ENCODE measurements around the gene ETNK2. TPM values are rescaled to one million over a fixed set of nuclear protein-coding genes. Genes with fewer than 3 reads are reported as not detected.

ETNK2 gene
- total RNA-seq, 3 donors from 2014 or later, result 13.8 to 66.1 (median 16.8) TPM

DNA sequence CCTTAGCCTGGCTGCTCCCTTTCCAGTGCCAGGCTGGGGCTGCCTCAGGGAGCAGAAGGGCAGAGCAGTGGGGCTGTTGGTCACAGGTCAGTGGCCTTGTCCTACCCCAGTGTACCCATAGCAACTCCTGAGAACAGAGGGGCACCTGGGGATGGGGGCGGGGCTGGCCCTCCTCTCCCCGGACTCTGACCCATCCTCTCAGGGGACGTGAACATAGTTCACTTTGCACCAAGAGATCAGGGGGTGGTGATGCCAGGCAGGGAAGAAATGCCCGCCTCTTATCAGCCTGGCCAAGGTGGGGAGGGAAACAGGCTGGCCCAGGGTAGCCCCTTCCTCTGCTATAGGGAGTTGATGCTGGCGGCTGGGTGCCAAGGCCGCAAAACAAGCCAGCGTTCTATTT lies 4.9 kb downstream of the ETNK2 start:
- H3K27me3 ChIP-seq, result no peaks in the 10 kb centered on the region
- H3K36me3 ChIP-seq, result no peaks in the 10 kb centered on the region
- TF ChIP-seq POLR2A (IDR thresholded peaks at IDR 0.05), result no peak
- TF ChIP-seq, protein P1, sequence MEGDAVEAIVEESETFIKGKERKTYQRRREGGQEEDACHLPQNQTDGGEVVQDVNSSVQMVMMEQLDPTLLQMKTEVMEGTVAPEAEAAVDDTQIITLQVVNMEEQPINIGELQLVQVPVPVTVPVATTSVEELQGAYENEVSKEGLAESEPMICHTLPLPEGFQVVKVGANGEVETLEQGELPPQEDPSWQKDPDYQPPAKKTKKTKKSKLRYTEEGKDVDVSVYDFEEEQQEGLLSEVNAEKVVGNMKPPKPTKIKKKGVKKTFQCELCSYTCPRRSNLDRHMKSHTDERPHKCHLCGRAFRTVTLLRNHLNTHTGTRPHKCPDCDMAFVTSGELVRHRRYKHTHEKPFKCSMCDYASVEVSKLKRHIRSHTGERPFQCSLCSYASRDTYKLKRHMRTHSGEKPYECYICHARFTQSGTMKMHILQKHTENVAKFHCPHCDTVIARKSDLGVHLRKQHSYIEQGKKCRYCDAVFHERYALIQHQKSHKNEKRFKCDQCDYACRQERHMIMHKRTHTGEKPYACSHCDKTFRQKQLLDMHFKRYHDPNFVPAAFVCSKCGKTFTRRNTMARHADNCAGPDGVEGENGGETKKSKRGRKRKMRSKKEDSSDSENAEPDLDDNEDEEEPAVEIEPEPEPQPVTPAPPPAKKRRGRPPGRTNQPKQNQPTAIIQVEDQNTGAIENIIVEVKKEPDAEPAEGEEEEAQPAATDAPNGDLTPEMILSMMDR (IDR thresholded peaks at IDR 0.05), result no peak
- TF ChIP-seq POLR2AphosphoS5 (IDR thresholded peaks at IDR 0.05), result no peak
- intact Hi-C loops (cut with DNase I; ENCODE audit: low total_unique reads), result no loop called here
- DNase-seq (ENCODE audit: low spot score in 2 of 2), result no peak
- H3K4me3 ChIP-seq, result no peak overlapping the region
- no peaks in the 10 kb centered on the region for H3K9me3 ChIP-seq
- peaks cover 0 to 16% of the 10 kb centered on the region in 2 donors for H3K4me1 ChIP-seq
- no peak overlapping the region for H3K27ac ChIP-seq

DNA sequence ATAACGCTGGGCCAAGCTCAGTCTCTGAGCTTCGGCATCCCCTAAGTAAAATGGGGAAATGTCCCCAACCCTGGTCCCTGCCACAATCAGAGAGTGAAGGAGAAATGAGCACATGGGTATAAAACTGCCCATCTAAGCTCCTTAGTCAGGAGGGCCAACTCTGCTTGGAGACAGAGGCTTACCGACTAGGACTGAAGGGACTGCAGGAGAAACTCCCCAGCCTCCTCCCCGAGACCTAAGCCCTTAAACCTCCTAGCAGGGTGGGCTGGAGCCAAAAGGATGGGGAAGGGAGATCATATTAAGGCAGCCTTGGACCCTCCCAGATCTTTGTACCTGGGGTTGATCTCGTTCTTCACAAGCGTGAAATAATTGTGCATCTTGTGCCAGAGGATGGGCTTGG lies 5.5 kb downstream of the ETNK2 start:
- Histone ChIP-seq H3K27me3 (no peaks in the 10 kb centered on the region), H3K4me3 (no peak overlapping the region), H3K27ac (no peak overlapping the region), H3K4me1 (peaks cover 0 to 12% of the 10 kb centered on the region in 2 donors), H3K36me3 (no peaks in the 10 kb centered on the region), H3K9me3 (no peaks in the 10 kb centered on the region)
- TF ChIP-seq POLR2A (IDR thresholded peaks at IDR 0.05), result no peak
- no peak for TF ChIP-seq POLR2AphosphoS5 (IDR thresholded peaks at IDR 0.05)
- TF ChIP-seq, protein P1 (IDR thresholded peaks at IDR 0.05), result no peak
- intact Hi-C loops (cut with DNase I; ENCODE audit: low total_unique reads), result no loop called here
- DNase-seq (ENCODE audit: low spot score in 2 of 2), result no peak

DNA sequence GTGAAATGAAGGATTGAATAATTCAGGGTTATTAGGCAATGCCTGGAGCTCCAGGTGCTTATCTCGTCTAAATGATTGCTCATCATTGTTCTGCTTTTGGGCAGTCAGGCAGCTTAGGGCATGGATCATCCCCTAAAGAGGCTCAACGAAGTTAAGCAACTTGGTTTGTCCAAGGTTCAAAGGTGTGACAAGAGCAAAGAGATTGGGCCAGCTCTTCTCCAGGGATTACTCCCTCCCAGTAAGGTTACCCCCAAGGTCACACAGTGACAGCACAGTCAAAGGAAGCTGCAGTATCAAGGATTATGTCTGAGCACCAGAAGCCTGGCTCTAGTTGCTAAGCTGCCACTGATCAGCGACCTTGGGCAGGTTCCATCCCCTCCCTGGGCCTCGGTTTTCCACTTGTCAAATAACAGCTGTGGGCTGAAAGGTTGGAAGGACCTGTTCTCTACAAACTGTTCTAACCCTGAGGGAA lies 6.8 kb downstream of the ETNK2 start:
- no peak for TF ChIP-seq POLR2A (IDR thresholded peaks at IDR 0.05)
- TF ChIP-seq, protein P1 (IDR thresholded peaks at IDR 0.05), result no peak
- TF ChIP-seq POLR2AphosphoS5 (IDR thresholded peaks at IDR 0.05), result no peak
- H3K27me3 ChIP-seq, result no peaks in the 10 kb centered on the region
- H3K27ac ChIP-seq, result no peak overlapping the region
- DNase-seq (ENCODE audit: low spot score in 2 of 2), result no peak
- intact Hi-C loops (cut with DNase I; ENCODE audit: low total_unique reads), result no loop called here
- no peaks in the 10 kb centered on the region for H3K9me3 ChIP-seq
- peaks cover 0 to 7% of the 10 kb centered on the region in 2 donors for H3K4me1 ChIP-seq
- no peaks in the 10 kb centered on the region for H3K36me3 ChIP-seq
- no peak overlapping the region for H3K4me3 ChIP-seq

DNA sequence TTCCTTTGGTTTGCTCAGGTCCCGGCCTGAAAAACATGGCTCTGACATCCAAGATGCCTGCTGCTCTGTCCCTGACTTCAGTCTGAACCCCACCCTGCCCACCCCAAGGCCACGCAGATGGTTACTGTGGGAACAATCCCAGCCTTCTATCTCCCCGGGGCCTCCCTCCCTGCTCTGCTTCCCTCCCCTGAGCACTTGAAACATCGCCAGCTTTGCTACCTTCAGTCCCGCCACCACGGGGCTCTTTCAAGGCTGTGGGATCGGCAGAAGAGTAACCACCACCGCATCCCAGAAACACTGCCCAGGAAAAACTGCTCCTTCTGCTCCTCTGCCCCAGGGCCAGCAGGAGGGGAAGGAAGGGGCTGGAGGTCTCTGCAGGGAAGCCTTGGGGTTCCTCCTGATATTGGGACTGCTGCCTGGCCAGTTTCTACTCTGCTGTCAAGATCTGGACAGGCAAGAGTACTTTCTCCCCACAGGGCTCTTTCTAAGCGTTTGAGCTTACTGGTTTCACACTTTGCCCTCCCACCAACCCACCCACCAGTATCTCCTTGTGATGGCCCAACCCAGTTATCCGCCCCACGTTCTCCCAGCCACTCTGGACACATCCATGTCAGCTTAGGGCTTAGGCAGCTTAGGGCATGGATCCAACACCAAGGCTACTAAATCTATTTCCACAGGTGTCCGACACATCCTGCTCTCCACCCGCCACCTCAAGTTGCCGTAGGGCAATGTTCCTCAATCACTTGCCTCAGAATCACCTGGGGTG lies 8.4 kb downstream of the ETNK2 start:
- no peak for DNase-seq (ENCODE audit: low spot score in 2 of 2)
- intact Hi-C loops (cut with DNase I; ENCODE audit: low total_unique reads), result no loop called here
- TF ChIP-seq POLR2AphosphoS5 (IDR thresholded peaks at IDR 0.05) (no peak), POLR2A (IDR thresholded peaks at IDR 0.05) (no peak)
- TF ChIP-seq, protein P1 (IDR thresholded peaks at IDR 0.05), result no peak
- no peaks in the 10 kb centered on the region for H3K36me3 ChIP-seq
- H3K27ac ChIP-seq, result no peak overlapping the region
- no peaks in the 10 kb centered on the region for H3K9me3 ChIP-seq
- no peaks in the 10 kb centered on the region for H3K4me1 ChIP-seq
- no peak overlapping the region for H3K4me3 ChIP-seq
- no peaks in the 10 kb centered on the region for H3K27me3 ChIP-seq
